Endothelial cell of umbilical vein (primary cell): ENCODE data around the gene TOM1L2. TPM values are rescaled to one million over a fixed set of nuclear protein-coding genes. Genes with fewer than 3 reads are reported as not detected.

Experiments used
- BruUV-seq: library from RNA; stranded (reverse); fragments of 400-500 nt; replicated peaks from 2 replicates; lab custom pipeline; 2021; lab: Mats Ljungman, UMichigan
- CTCF ChIA-PET: fragments of 300-600, 350-600 bp; sonication (Branson Sonifier 250); formaldehyde crosslinking; loops from one replicate; lab custom pipeline; 2021; ENCODE audit warnings: antibody characterized with exemption, inconsistent platforms; lab: Charles Lee
- POLR2A ChIA-PET: fragments of 300-600, 350-600 bp; sonication (Branson Sonifier 250); formaldehyde crosslinking; loops from one replicate; lab custom pipeline; 2021; ENCODE audit warnings: antibody characterized with exemption, inconsistent platforms; lab: Charles Lee
- DNase-seq: peaks from one replicate; pipeline ENCODE4 v3.0.0-alpha.2; 2011; ENCODE audit warnings: low read depth, low spot score
- FAIRE-seq: peaks from 2 replicates; lab custom pipeline; 2011; peaks lifted over from hg19 to GRCh38; lab: Jason Lieb, UNC
- H2AFZ ChIP-seq: 2 replicates; pipeline ENCODE4 v1.6.0; 2012; ENCODE audit warnings: low read depth, low read length, control low read depth, inconsistent platforms
- H3K27ac ChIP-seq: 2 replicates; pipeline ENCODE4 v1.5.1; 2011; ENCODE audit warnings: low read depth, mild to moderate bottlenecking, control low read depth, low read length, moderate library complexity; ENCODE audit not compliant: insufficient read depth
- H3K27me3 ChIP-seq, 2 experiments: 2 replicates each; pipeline versions ENCODE4 v1.6.0 to v1.6.1; 2011; ENCODE audit warnings: low read length in 2 of 2, mixed read lengths in 1 of 2; ENCODE audit not compliant: control insufficient read depth in 2 of 2, insufficient read depth in 2 of 2
- H3K36me3 ChIP-seq, 2 experiments: 2 replicates in 1 of 2; 3 replicates in 1 of 2; pipeline ENCODE4 v1.5.1; 2011; ENCODE audit warnings: low read length in 2 of 2, mild to moderate bottlenecking in 1 of 2, moderate library complexity in 1 of 2; ENCODE audit not compliant: control insufficient read depth in 2 of 2, insufficient read depth in 2 of 2; ENCODE audit errors: extremely low read depth in 1 of 2
- H3K4me1 ChIP-seq: 3 replicates; pipeline ENCODE4 v1.5.1; 2011; ENCODE audit warnings: mild to moderate bottlenecking, low read length; ENCODE audit not compliant: control insufficient read depth, insufficient read depth; ENCODE audit errors: extremely low read depth
- H3K4me2 ChIP-seq: 2 replicates; pipeline ENCODE4 v1.6.1; 2011; ENCODE audit warnings: low read length, control low read depth, mixed read lengths; ENCODE audit not compliant: insufficient read depth
- H3K4me3 ChIP-seq, 3 experiments: fragments of 200-600 bp in 1 of 3; sonication (generic), shearing (Covaris generic) in 1 of 3; replicated peaks in 1 of 3; 2 replicates each; pipeline ENCODE4 v1.5.1; 2011 to 2016; ENCODE audit warnings: control low read depth in 3 of 3, low read length in 3 of 3, mild to moderate bottlenecking in 2 of 3, inconsistent platforms in 1 of 3, low read depth in 1 of 3, moderate library complexity in 1 of 3; ENCODE audit not compliant: insufficient read depth in 1 of 3
- H3K79me2 ChIP-seq: 2 replicates; pipeline ENCODE4 v1.6.0; 2012; ENCODE audit warnings: low read length, inconsistent platforms; ENCODE audit not compliant: control insufficient read depth, insufficient read depth
- H3K9ac ChIP-seq: replicated peaks from 2 replicates; pipeline ENCODE3; 2011; ENCODE audit warnings: low read length, control low read depth; ENCODE audit not compliant: insufficient read depth; ENCODE audit errors: extremely low read depth
- H3K9me1 ChIP-seq: replicated peaks from 3 replicates; pipeline ENCODE4 v1.6.0; 2011; ENCODE audit warnings: mild to moderate bottlenecking, low read length; ENCODE audit not compliant: control insufficient read depth, insufficient read depth; ENCODE audit errors: extremely low read depth
- H3K9me3 ChIP-seq: replicated peaks from 2 replicates; pipeline ENCODE4 v1.5.1; 2012; ENCODE audit warnings: low read length, inconsistent platforms; ENCODE audit not compliant: control insufficient read depth, insufficient read depth
- H4K20me1 ChIP-seq: replicated peaks from 2 replicates; pipeline ENCODE3; 2011; ENCODE audit warnings: mild to moderate bottlenecking, low read length; ENCODE audit not compliant: control insufficient read depth, insufficient read depth; ENCODE audit errors: extremely low read depth
- CTCF ChIP-seq, 2 donors: IDR thresholded peaks; 1 replicate in 1 of 2; 2 replicates in 1 of 2; pipeline ENCODE4 v1.5.1; 2011; ENCODE audit warnings: low read length in 2 of 2, mild to moderate bottlenecking in 2 of 2, moderate library complexity in 2 of 2, control low read depth in 1 of 2, inconsistent platforms in 1 of 2, low read depth in 1 of 2; ENCODE audit not compliant: insufficient read depth in 1 of 2; ENCODE audit errors: extremely low read depth in 1 of 2
- FOS ChIP-seq: IDR thresholded peaks from 2 replicates; pipeline ENCODE4 v1.6.1; 2011; ENCODE audit warnings: mild to moderate bottlenecking, low read length, moderate library complexity, borderline replicate concordance; ENCODE audit not compliant: insufficient read depth
- MAX ChIP-seq: IDR thresholded peaks from 2 replicates; pipeline ENCODE4 v1.6.1; 2011; ENCODE audit not compliant: insufficient read depth, insufficient read length
- POLR2A ChIP-seq: IDR thresholded peaks from 2 replicates; pipeline ENCODE4 v1.6.1; 2012; ENCODE audit warnings: low read depth, mild to moderate bottlenecking, control low read depth, low read length
- POLR2AphosphoS5 ChIP-seq: IDR thresholded peaks from 2 replicates; pipeline ENCODE4 v1.6.1; 2012; ENCODE audit warnings: low read depth, mild to moderate bottlenecking, control low read depth, low read length, moderate library complexity; ENCODE audit not compliant: insufficient read depth
- dilution Hi-C: fragments of 300-500 bp; cut with MboI; formaldehyde crosslinking; loops from one replicate; pipeline ENCODE4 v1.15.0; 2019; ENCODE audit warnings: low sequenced_read_pairs; ENCODE audit not compliant: extremely low pct_ligation_motif_present
- intact Hi-C: fragments of 100-400 bp; cut with micrococcal nuclease; formaldehyde crosslinking; loops from one replicate; pipeline ENCODE4 v1.10.0; 2022
- polyA plus RNA-seq, 4 experiments: library from polyadenylated mRNA; depleted of rRNA in 3 of 4; stranded (reverse) in 3 of 4; unstranded in 1 of 4; fragments of >200 nt; gene quantifications; 2 replicates each; pipeline versions ENCODE4 v1.2.1 to v1.2.3, GENCODE V29; 2011 to 2012; ENCODE audit warnings: missing spikeins in 1 of 4
- total RNA-seq: library from RNA; stranded (reverse); gene quantifications from 2 replicates; pipeline ENCODE4 v1.2.3, GENCODE V29; 2021

The TOM1L2 gene
- total and polyA plus RNA-seq, 2 donors (not counting 3 experiments of a cell fraction or from before 2014, with no cell fraction given), result 31.7 to 37.6 TPM

- POLR2A ChIA-PET, result no interaction called here
- intact Hi-C loops, result loop anchor here (10.0 kb wide), 1 partner anchor 416 kb away; the partner anchor contains the start of gene RASD1
- H3K4me2 ChIP-seq, result no peak overlapping the region
- no peaks in the 10 kb centered on the region for H3K27me3 ChIP-seq
- DNase-seq, result no peak
- no TSS peak for BruUV-seq
- no peak for TF ChIP-seq POLR2A
- TF ChIP-seq POLR2AphosphoS5, result no peak
- no peak for TF ChIP-seq MAX
- peaks cover 25% of the 10 kb centered on the region for H3K4me1 ChIP-seq
- no peaks in the 10 kb centered on the region for H3K36me3 ChIP-seq
- H3K4me3 ChIP-seq, result no peak overlapping the region
- H3K79me2 ChIP-seq, result no peaks in the 10 kb centered on the region
- H3K27ac ChIP-seq, result no peak overlapping the region
- FAIRE-seq, result no peak
- no peak overlapping the region for H2AFZ ChIP-seq
- dilution Hi-C loops, result no loop called here
- H3K9me3 ChIP-seq, result no peaks in the 10 kb centered on the region
- no peak overlapping the region for H3K9ac ChIP-seq
- no peaks in the 10 kb centered on the region for H4K20me1 ChIP-seq
- CTCF ChIA-PET, result interaction anchor here (1.0 to 1.5 kb wide), 2 partner anchors 8 to 10 kb away, joined by 3 to 8 read pairs; no protein-coding TSS in a partner anchor
- H3K9me1 ChIP-seq, result no peaks in the 10 kb centered on the region
These were observed 61.1 kb downstream of the TOM1L2 start for GRCh38 chr17:17911001-17911613.

- peaks cover 25% of the 10 kb centered on the region for H3K4me1 ChIP-seq
- no peaks in the 10 kb centered on the region for H4K20me1 ChIP-seq
- H3K27ac ChIP-seq, result no peak overlapping the region
- DNase-seq (no peak), FAIRE-seq (no peak)
- no peak overlapping the region for H3K4me3 ChIP-seq
- no peaks in the 10 kb centered on the region for H3K9me3 ChIP-seq
- H3K27me3 ChIP-seq, result no peaks in the 10 kb centered on the region
- H3K4me2 ChIP-seq, result no peak overlapping the region
- CTCF ChIA-PET, result interaction anchor here (0.6 to 1.5 kb wide), 2 partner anchors 9 to 30 kb away, joined by 3 to 8 read pairs; no protein-coding TSS in a partner anchor
- H3K9ac ChIP-seq, result no peak overlapping the region
- no peak overlapping the region for H2AFZ ChIP-seq
- H3K9me1 ChIP-seq, result no peaks in the 10 kb centered on the region
- POLR2A ChIA-PET, result no interaction called here
- H3K79me2 ChIP-seq, result no peaks in the 10 kb centered on the region
- TF ChIP-seq POLR2AphosphoS5 (no peak), POLR2A (no peak), FOS (no peak), CTCF (IDR thresholded peaks at IDR 0.05; ENCODE audit: extremely low read depth in 1 of 2, insufficient read depth in 1 of 2, low read depth in 1 of 2, low read length in 2 of 2) (no peak)
- intact Hi-C loops, result loop anchor here (10.0 kb wide), 1 partner anchor 415 kb away; the partner anchor contains the start of gene RASD1
- no TSS peak for BruUV-seq
- dilution Hi-C loops, result no loop called here
- H3K36me3 ChIP-seq, result no peaks in the 10 kb centered on the region
These were observed 62.1 kb downstream of the TOM1L2 start for GRCh38 chr17:17910060-17910459.
